Kidney epithelial cell (primary cell): ENCODE data around the gene ZNF546. TPM values are rescaled to one million over a fixed set of nuclear protein-coding genes. Genes with fewer than 3 reads are reported as not detected.
"Not testable (repeated sequence)": the region's sequence is repeated elsewhere in the genome, so short reads cannot be mapped to it uniquely, and the experiment has no call there.

Source experiments
- DNase-seq: peaks from one replicate; pipeline ENCODE4 v3.0.0-alpha.2; 2010; ENCODE audit warnings: low read depth
- H3K27me3 ChIP-seq: 2 replicates; pipeline ENCODE4 v1.6.0; 2011; ENCODE audit warnings: low read length; ENCODE audit not compliant: control insufficient read depth, insufficient read depth
- H3K36me3 ChIP-seq: 2 replicates; pipeline ENCODE4 v1.5.1; 2011; ENCODE audit warnings: low read length; ENCODE audit not compliant: control insufficient read depth, insufficient read depth
- H3K4me3 ChIP-seq: 2 replicates; pipeline ENCODE4 v1.5.1; 2011; ENCODE audit warnings: low read depth, mild to moderate bottlenecking, control low read depth, low read length
- total RNA-seq: library from RNA; depleted of rRNA; stranded (reverse); fragments of >200 nt; gene quantifications from 2 replicates; pipeline ENCODE4 v1.2.3, GENCODE V29; 2015
- TF ChIP-seq, protein P1 (sequence below): IDR thresholded peaks from 2 replicates; pipeline ENCODE4 v1.5.1; 2011; ENCODE audit warnings: mild to moderate bottlenecking, moderate library complexity, low read length, control low read depth, inconsistent platforms; ENCODE audit not compliant: insufficient read depth, poor library complexity, severe bottlenecking

Gene ZNF546
- total RNA-seq, 1 donor from 2014 or later: 0.42 TPM

DNA sequence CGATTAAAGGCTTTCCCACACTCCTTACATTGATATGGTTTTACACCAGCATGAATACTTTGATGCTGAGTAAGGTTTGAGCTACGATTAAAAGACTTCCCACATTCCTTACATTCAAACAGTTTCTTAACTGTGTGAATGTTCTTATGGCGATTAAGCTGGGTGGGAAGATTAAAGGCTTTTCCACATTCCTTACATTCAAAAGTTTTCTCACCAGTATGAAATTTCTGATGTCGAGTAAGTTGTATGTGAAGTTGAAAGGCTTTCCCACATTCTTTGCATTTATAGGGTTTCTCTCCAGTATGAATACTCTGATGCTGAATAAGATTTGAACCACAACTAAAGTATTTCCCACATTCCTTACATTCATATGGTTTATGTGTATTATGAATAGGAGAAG, 39.1 kb downstream of the ZNF546 start:
- DNase-seq: no peak
- Histone ChIP-seq H3K4me3 (no peak overlapping the region), H3K27me3 (no peaks in the 10 kb centered on the region), H3K36me3 (no peaks in the 10 kb centered on the region)
- TF ChIP-seq, protein P1, sequence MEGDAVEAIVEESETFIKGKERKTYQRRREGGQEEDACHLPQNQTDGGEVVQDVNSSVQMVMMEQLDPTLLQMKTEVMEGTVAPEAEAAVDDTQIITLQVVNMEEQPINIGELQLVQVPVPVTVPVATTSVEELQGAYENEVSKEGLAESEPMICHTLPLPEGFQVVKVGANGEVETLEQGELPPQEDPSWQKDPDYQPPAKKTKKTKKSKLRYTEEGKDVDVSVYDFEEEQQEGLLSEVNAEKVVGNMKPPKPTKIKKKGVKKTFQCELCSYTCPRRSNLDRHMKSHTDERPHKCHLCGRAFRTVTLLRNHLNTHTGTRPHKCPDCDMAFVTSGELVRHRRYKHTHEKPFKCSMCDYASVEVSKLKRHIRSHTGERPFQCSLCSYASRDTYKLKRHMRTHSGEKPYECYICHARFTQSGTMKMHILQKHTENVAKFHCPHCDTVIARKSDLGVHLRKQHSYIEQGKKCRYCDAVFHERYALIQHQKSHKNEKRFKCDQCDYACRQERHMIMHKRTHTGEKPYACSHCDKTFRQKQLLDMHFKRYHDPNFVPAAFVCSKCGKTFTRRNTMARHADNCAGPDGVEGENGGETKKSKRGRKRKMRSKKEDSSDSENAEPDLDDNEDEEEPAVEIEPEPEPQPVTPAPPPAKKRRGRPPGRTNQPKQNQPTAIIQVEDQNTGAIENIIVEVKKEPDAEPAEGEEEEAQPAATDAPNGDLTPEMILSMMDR: no peak

DNA sequence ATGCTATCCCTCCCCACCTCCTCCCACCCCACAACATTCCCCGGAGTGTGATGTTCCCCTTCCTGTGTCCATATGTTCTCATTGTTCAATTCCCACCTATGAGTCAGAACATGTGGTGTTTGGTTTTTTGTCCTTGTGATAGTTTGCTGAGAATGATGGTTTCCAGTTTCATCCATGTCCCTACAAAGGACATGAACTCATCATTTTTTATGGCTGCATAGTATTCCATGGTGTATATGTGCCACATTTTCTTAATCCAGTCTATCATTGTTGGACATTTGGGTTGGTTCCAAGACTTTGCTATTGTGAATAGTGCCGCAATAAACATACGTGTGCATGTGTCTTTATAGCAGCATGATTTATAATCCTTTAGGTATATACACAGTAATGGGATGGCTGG, 41.2 kb downstream of the ZNF546 start:
- H3K27me3 ChIP-seq, DNase-seq, H3K36me3 ChIP-seq: not testable (repeated sequence)

DNA sequence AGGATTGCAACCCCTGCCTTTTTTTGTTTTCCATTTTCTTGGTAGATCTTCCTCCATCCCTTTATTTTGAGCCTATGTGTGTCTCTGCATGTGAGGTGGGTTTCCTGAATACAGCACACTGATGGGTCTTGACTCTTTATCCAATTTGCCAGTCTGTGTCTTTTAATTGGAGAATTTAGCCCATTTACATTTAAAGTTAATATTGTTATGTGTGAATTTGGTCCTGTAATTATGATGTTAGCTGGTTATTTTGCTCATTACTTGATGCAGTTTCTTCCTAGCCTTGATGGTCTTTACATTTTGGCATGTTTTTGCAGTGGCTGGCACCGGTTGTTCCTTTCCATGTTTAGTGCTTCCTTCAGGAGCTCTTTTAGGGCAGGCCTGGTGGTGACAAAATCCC, 44.9 kb downstream of the ZNF546 start:
- not testable (repeated sequence) for H3K36me3 ChIP-seq, DNase-seq, H3K27me3 ChIP-seq, H3K4me3 ChIP-seq

More for the DNA sequence above, 41.2 kb downstream of the ZNF546 start:
- not testable (repeated sequence) for H3K4me3 ChIP-seq

DNA sequence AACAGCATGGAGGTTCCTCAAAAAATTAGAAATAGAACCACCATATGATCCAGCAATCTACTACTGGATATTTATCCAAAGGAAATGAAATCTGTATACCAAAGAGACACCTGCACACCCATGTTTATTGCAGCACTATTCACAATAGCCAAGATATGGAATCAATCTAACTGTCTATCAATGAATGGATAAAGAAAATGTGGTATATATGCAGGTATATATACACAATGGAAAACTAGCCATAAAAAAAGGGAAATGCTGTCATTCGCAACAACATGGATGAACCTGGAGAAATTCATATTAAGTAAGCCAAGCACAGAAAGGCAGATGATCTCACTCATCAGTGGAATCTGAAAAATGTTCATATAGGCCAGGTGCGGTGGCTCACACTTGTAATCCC, 56.6 kb downstream of the ZNF546 start:
- Histone ChIP-seq H3K36me3 (no peaks in the 10 kb centered on the region), H3K27me3 (no peaks in the 10 kb centered on the region), H3K4me3 (no peak overlapping the region)
- TF ChIP-seq, protein P1: no peak
- no peak for DNase-seq

DNA sequence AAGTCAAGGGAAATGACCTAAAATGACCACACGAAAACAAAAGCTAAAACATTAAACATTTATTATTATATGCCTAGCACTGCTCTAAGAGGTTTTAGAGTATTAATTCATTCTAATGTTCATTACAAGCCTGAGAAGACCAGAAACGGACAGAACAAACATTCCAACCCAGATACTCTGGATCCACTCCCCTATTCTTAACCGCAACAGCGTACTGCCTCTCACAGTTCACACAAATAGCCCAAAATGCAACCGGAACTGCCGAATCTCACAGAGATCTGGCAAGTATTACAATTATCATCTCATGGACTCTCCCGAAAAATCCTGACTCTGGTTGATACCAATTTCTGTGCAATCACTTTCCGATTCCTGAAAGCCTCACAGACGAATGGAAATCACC, 57.8 kb downstream of the ZNF546 start:
- no peaks in the 10 kb centered on the region for H3K27me3 ChIP-seq
- no peaks in the 10 kb centered on the region for H3K36me3 ChIP-seq
- DNase-seq: no peak
- H3K4me3 ChIP-seq: peak overlapping the region; percentile 4
- TF ChIP-seq, protein P1: no peak

DNA sequence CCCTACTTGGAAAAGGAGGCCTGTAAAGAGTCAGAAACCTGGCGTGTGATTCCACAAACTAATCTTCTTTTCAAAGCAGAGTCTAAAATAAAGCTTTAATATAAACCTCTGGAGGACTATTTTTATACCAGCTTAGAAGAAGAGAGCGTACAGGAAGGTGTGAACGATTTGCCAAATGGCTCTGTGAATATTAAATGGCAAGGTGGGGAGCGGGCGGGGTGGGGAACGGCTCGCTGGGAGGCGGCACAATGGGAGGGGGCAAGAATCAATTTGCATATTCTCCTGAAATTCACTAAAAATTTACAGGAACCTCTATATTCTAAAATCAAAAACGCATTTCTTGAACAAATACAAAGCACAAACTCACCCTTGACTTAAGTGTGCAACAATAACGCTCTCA, 58.2 kb downstream of the ZNF546 start:
- H3K4me3 ChIP-seq: peak overlapping the region; percentile 70
- no peaks in the 10 kb centered on the region for H3K27me3 ChIP-seq
- no peak for DNase-seq
- H3K36me3 ChIP-seq: no peaks in the 10 kb centered on the region
- TF ChIP-seq, protein P1: no peak

DNA sequence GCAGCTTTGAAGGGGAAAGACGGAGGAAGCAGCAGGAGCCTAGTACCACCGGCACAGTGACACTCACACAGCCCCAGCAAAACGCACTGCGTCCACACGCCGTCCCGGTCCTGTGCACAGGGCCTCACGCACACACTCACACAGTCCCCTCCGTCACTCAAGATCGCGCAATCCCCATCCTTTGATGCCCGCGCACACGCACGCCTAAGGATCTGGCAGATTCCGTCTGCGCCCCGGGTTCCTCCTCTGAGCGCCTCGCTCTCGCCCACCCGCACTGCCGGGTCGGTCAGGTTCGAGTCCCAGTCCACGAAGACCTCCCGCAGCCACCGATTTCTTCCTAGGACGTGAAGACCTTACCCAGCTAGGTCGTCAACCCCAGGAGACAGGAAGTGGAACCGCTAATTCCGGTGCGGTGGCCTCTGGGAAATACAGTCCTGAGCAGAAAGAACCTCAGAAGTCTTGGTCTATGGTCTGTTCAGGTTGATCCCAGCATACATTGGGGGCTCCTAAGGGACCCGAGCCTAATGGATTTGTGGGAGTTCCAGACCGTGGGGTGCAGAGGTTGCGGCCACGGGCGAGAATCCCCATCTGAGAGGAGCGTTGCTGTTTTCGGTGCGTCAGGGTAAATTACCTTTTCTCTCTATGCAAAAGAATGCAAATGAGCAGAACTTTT, 59.1 kb downstream of the ZNF546 start, which contains the start of gene ZNF780B:
TSS of gene ZNF780B (minus strand) at position 400 of the 673 bp plus-strand sequence. CDS start 5,899 bp downstream, outside the sequence.
- Histone ChIP-seq H3K4me3 (peak within 1 kb of the TSS; percentile 70), H3K27me3 (no peaks in the 10 kb centered on the region), H3K36me3 (no peaks in the 10 kb centered on the region)
- DNase-seq: peak; percentile 14
- TF ChIP-seq, protein P1: no peak
